ENCODE measurements around the gene FGF14.

Gene FGF14

DNA sequence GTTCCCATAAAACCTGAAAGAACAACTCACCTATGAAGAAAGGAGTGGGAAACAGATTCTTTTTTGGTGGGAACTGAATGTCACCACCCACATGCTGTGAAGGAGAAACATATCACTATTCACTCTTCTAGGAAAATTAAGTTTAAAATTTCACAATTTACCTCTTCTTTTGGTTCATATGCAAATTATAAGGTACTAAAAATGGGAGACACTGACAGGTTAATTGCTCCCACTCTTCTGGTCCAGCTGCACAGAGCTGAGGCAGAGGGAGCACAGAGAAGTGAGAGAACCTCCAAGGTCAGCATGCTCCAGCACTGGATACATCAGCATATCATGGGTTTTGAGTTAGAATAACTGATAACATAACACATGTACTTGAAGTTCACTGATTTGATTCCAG is 186.9 kb downstream of the FGF14 start:
- TF ChIP-seq, protein P1, sequence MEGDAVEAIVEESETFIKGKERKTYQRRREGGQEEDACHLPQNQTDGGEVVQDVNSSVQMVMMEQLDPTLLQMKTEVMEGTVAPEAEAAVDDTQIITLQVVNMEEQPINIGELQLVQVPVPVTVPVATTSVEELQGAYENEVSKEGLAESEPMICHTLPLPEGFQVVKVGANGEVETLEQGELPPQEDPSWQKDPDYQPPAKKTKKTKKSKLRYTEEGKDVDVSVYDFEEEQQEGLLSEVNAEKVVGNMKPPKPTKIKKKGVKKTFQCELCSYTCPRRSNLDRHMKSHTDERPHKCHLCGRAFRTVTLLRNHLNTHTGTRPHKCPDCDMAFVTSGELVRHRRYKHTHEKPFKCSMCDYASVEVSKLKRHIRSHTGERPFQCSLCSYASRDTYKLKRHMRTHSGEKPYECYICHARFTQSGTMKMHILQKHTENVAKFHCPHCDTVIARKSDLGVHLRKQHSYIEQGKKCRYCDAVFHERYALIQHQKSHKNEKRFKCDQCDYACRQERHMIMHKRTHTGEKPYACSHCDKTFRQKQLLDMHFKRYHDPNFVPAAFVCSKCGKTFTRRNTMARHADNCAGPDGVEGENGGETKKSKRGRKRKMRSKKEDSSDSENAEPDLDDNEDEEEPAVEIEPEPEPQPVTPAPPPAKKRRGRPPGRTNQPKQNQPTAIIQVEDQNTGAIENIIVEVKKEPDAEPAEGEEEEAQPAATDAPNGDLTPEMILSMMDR (IDR thresholded peaks at IDR 0.05; ENCODE audit: extremely low read depth, insufficient read depth, missing control alignments), result no peak
- no peak for DNase-seq (ENCODE audit: low spot score)
- in situ Hi-C loops (cut with MboI; ENCODE audit: low pct_unique_long_range_greater_than_20kb, low sequenced_read_pairs, unreplicated experiment), result no loop called here

DNA sequence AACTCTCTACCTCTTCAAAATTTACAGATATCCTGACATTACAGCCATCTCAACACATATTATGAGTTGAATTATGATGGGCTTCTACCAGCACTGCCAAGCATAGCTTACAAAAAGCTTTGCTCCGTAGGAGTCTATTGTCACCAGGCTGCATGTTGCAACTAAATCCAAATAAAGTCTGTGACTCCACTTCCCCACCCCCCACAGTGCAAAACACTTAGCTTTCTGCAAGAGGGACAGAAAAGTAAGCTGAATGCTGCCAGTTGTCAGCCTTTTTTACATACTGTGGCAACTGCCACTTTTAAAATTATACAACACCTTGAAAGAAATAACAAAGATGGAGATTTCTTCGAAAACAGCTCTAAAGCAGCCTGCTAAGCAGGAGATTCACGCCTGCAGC is 189.1 kb downstream of the FGF14 start:
- no peak for DNase-seq (ENCODE audit: low spot score)
- TF ChIP-seq, protein P1 (IDR thresholded peaks at IDR 0.05; ENCODE audit: extremely low read depth, insufficient read depth, missing control alignments), result no peak
- in situ Hi-C loops (cut with MboI; ENCODE audit: low pct_unique_long_range_greater_than_20kb, low sequenced_read_pairs, unreplicated experiment), result no loop called here

DNA sequence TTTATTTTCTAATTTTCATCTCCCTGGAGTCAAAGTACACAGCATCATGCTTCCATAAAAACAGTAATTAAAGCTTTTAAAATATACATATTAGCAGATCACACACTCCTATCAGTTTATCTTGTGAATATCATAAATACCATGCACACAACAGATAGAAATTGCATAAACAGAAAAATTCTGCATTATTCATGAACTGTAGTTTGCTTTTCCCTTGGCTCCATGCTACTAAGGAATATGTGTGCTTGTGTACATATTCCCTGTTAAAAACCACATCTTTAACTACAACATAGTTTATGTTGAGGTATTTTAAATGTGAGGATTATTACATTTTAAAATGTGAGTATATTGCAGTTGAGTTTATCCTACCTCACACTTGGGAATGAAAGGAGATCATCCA is 193.5 kb downstream of the FGF14 start:
- in situ Hi-C loops (cut with MboI; ENCODE audit: low pct_unique_long_range_greater_than_20kb, low sequenced_read_pairs, unreplicated experiment), result no loop called here
- no peak for DNase-seq (ENCODE audit: low spot score)
- TF ChIP-seq, protein P1 (IDR thresholded peaks at IDR 0.05; ENCODE audit: extremely low read depth, insufficient read depth, missing control alignments), result no peak

DNA sequence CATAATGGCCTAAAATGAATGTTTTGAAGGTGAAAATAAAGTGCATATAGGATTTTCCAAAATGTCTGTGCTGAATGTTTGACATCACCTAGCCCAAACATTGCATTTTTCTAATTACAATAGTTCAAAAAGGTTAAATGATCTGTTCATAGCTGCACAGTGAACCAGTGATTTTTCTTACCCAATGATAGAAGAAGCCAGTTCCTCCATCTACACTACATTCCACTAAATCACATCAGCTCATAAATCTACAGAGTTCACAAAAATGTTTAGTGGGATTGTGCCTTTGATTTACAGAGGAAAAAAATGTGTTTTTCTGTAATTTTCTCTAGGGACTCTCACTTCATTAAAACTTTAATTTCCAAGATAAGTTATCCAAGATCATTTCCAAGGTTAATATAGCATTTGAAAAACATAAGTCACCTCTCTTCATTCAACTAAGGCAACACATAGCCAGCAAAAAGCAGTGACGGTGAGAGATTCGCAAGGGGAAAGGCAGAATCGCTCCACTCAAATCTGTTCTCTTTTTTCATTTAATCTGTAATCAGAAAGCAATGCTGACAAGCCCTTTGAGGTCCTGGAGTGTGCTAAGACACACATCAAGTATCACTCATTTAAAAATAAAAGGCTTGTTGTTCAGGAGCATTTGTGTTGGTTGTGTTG is 194.0 kb downstream of the FGF14 start:
- DNase-seq (ENCODE audit: low spot score), result no peak
- in situ Hi-C loops (cut with MboI; ENCODE audit: low pct_unique_long_range_greater_than_20kb, low sequenced_read_pairs, unreplicated experiment), result no loop called here
- TF ChIP-seq, protein P1 (IDR thresholded peaks at IDR 0.05; ENCODE audit: extremely low read depth, insufficient read depth, missing control alignments), result no peak

DNA sequence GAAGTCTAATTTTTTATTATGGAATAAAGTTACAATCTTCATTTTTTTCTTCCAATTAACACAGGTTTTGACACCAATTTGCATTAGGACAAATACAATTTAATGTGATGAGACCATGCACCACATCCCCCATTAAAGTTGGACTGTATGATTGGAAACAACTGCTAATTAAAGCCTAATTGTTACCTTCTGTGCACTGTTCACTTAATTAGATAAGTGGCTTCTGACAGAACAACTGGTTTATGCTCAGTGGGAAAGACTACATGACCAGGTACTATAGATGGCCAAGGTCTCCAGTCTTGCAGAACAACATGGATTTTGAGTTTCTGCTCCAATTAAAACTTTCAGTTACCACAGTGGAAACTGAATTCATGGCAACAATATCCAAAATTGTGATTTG is 198.1 kb downstream of the FGF14 start:
- TF ChIP-seq, protein P1 (IDR thresholded peaks at IDR 0.05; ENCODE audit: extremely low read depth, insufficient read depth, missing control alignments), result no peak
- DNase-seq (ENCODE audit: low spot score), result no peak
- in situ Hi-C loops (cut with MboI; ENCODE audit: low pct_unique_long_range_greater_than_20kb, low sequenced_read_pairs, unreplicated experiment), result no loop called here

DNA sequence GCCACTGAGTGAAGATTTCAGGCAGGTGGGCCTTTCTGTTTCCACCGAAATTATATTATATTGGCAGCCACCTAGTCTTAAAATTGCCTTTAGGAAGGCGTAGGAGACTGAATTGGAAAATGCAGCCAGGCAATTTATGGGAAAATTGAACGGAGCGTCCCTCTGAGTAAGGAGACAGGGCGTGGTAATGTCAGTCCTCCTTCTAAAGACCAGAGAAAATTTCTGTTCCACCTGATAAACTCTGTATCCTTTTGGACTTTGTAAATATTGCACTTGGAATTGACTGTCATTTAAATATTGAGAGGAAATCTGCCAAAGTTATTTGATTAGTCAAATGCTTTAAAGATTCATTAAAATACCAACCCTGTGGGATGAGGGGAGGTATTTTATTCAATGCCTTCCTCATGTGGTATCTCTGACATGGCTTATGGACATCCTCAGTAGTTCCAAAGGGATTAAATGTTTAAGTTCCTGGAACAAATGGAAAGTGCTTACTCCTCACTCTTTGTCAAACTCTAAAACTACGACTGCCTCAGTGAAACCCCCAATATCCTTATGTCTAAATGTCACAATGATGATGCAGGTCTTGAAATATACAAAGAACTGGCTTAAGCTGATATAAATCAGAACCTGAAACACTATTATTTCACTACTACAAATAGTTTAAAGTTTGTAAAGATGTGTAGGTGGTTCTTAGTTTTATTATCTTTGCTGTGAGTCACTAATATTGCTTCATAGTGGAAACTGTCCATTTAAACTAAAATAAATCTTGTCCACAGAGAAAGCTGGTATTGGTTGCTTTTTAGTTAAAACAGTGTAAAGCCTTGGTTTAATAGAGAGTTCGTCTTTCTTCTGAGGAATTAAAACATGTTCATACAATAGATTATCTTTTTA is 203.2 kb downstream of the FGF14 start:
- in situ Hi-C loops (cut with MboI; ENCODE audit: low pct_unique_long_range_greater_than_20kb, low sequenced_read_pairs, unreplicated experiment), result no loop called here
- TF ChIP-seq, protein P1 (IDR thresholded peaks at IDR 0.05; ENCODE audit: extremely low read depth, insufficient read depth, missing control alignments), result no peak

More for the DNA sequence above, 203.2 kb downstream of the FGF14 start:
- DNase-seq (ENCODE audit: low spot score), result no peak

All from GM13977 (cell line).